HUES64 (cell line): Measurements from ENCODE around the gene DICER1.

ENCODE experiments used
- H3K27ac ChIP-seq: 2 replicates; pipeline ENCODE4 v1.7.0; 2013; ENCODE audit warnings: low read depth, low read length, inconsistent platforms
- H3K27me3 ChIP-seq: 2 replicates; pipeline ENCODE4 v1.6.1; 2013; ENCODE audit warnings: mild to moderate bottlenecking, low read length; ENCODE audit not compliant: insufficient read depth
- H3K36me3 ChIP-seq: 2 replicates; pipeline ENCODE4 v1.6.1; 2013; ENCODE audit warnings: mild to moderate bottlenecking, low read length; ENCODE audit not compliant: insufficient read depth
- H3K4me1 ChIP-seq: 2 replicates; pipeline ENCODE4 v1.6.1; 2013; ENCODE audit warnings: mild to moderate bottlenecking, low read length, moderate library complexity; ENCODE audit not compliant: insufficient read depth
- H3K4me3 ChIP-seq: 2 replicates; pipeline ENCODE4 v1.5.1; 2013; ENCODE audit warnings: mild to moderate bottlenecking, low read length, moderate library complexity
- H3K9ac ChIP-seq: 2 replicates; pipeline ENCODE4 v1.6.1; 2013; ENCODE audit warnings: mild to moderate bottlenecking, low read depth, low read length
- H3K9me3 ChIP-seq: 2 replicates; pipeline ENCODE4 v1.6.1; 2013; ENCODE audit warnings: low read depth, low read length; ENCODE audit not compliant: insufficient read depth
- WGBS: fragments of 150-250, 120-280 bp; methylation state at CpG from one replicate; pipeline ENCODE4 v1.1.7; 2013; ENCODE audit warnings: missing lambda C conversion rate; 5-methylcytosine and 5-hydroxymethylcytosine counted together

Gene DICER1

DNA sequence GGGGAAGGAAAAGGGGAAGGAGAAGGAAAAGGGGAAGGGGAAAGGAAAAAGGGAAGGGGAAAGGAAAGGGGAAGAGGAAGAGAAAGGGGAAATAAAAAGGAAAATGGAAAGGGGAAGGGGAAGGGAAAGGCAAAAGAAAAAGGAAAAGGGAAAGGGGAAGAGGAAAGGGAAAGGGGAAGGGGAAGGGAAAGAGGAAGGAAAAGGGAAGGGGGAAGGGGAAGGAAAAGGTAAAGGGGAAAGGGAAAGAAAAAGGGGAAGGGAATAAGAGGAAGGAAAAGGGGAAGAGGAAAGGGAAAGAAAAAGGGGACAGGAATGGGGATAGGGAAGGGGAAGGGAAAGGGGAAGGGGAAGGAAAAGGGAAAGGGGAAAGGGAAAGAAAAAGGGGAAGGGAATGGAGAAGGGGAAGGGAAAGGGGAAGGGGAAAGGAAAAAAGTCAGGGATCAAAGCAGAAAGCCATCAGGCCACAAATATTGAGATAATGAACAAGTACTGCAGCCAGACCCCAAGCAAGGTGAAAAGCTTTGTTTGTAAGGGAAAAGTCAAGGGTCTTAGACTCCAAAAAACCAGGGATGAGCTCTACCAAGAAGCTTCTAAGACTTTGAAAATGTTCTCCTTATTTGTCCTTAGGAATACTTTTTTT, 20.0 kb downstream of the DICER1 start:
- Histone ChIP-seq H3K27me3 (no peaks in the 10 kb centered on the region), H3K4me1 (peaks cover 60% of the 10 kb centered on the region), H3K36me3 (peaks cover 21% of the 10 kb centered on the region), H3K9me3 (no peaks in the 10 kb centered on the region), H3K27ac (peak overlapping the region; percentile 47), H3K9ac (peak overlapping the region; percentile 45; the same call in 1 of the 2 replicates), H3K4me3 (no peak overlapping the region)

GRCh38 chr14:95136631-95137030, 20.7 kb downstream of the DICER1 start:
- no peaks in the 10 kb centered on the region for H3K27me3 ChIP-seq
- peaks cover 54% of the 10 kb centered on the region for H3K4me1 ChIP-seq
- H3K4me3 ChIP-seq = no peak overlapping the region
- H3K36me3 ChIP-seq = peaks cover 26% of the 10 kb centered on the region
- no peaks in the 10 kb centered on the region for H3K9me3 ChIP-seq
- H3K9ac ChIP-seq = no peak overlapping the region
- WGBS = 95% methylated on average over 1 of the region's 1 CpG
- H3K27ac ChIP-seq = no peak overlapping the region

- Histone ChIP-seq H3K4me1 (peaks cover 32% of the 10 kb centered on the region), H3K36me3 (peaks cover 43% of the 10 kb centered on the region), H3K27me3 (no peaks in the 10 kb centered on the region), H3K4me3 (no peak overlapping the region), H3K9ac (no peak overlapping the region), H3K9me3 (no peaks in the 10 kb centered on the region), H3K27ac (no peak overlapping the region)
- WGBS = 93% methylated on average over 8 of the region's 8 CpGs
Measured at GRCh38 chr14:95134304-95134933, 22.9 kb downstream of the DICER1 start.

DNA sequence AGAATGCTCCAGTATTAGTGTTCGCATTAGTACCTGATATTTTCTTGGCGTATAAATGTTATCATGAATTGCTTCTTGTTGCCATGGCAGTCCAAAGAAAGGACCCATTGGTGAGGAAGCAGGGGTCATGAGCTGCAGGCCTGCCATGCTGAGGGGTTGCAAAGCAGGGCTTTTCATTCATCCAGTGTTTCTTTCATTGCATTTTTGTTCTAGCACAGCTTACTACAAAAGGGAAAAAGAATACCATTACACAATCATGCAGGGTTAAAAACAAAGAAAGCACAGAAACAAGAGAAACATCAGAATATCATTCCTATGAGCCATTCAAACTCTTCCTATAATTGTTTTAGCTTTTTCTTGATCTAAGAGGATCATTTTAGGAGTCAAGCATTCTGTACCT, 24.0 kb downstream of the DICER1 start:
- Histone ChIP-seq H3K4me1 (peaks cover 23% of the 10 kb centered on the region), H3K4me3 (no peak overlapping the region), H3K27me3 (no peaks in the 10 kb centered on the region), H3K27ac (no peak overlapping the region), H3K9ac (no peak overlapping the region), H3K36me3 (peaks cover 52% of the 10 kb centered on the region), H3K9me3 (no peaks in the 10 kb centered on the region)
- 95% methylated on average over 2 of the region's 2 CpGs for WGBS

- no peaks in the 10 kb centered on the region for H3K27me3 ChIP-seq
- no peaks in the 10 kb centered on the region for H3K9me3 ChIP-seq
- no peak overlapping the region for H3K9ac ChIP-seq
- H3K4me3 ChIP-seq = no peak overlapping the region
- peaks cover 18% of the 10 kb centered on the region for H3K4me1 ChIP-seq
- H3K36me3 ChIP-seq = peaks cover 52% of the 10 kb centered on the region
- H3K27ac ChIP-seq = no peak overlapping the region
- whole genome bisulfite sequencing = 93% methylated on average over 4 of the region's 5 CpGs
Measured at GRCh38 chr14:95132760-95133159, 24.6 kb downstream of the DICER1 start.

GRCh38 chr14:95130549-95130948, 26.8 kb downstream of the DICER1 start:
- H3K27ac ChIP-seq = no peak overlapping the region
- no peak overlapping the region for H3K9ac ChIP-seq
- H3K9me3 ChIP-seq = no peaks in the 10 kb centered on the region
- peaks cover 14% of the 10 kb centered on the region for H3K4me1 ChIP-seq
- no peak overlapping the region for H3K4me3 ChIP-seq
- no peaks in the 10 kb centered on the region for H3K27me3 ChIP-seq
- WGBS = 98% methylated on average over 3 of the region's 3 CpGs
- peaks cover 54% of the 10 kb centered on the region for H3K36me3 ChIP-seq

DNA sequence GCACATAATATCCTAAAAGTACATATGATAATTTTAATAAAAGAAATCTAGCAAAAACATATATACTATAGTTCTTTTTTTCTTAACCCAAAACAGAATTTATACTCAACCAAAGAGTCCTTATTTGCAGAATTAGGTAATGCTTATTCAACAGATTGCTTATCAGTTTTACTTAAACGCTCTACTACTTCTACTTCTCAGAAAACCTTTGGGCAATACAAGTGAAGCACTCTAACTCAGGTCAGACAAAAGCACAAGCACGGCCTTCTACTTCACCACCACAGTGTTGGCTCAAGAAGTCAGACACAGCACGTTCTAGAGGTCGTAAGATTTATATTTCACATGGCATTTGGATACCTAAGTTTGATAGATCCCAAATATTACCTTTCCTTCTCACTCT, 29.2 kb downstream of the DICER1 start:
- Histone ChIP-seq H3K36me3 (peaks cover 66% of the 10 kb centered on the region), H3K27me3 (no peaks in the 10 kb centered on the region), H3K27ac (no peak overlapping the region), H3K9ac (no peak overlapping the region), H3K4me1 (peaks cover 8% of the 10 kb centered on the region), H3K9me3 (no peaks in the 10 kb centered on the region), H3K4me3 (no peak overlapping the region)
- 91% methylated on average over 4 of the region's 4 CpGs for WGBS

DNA sequence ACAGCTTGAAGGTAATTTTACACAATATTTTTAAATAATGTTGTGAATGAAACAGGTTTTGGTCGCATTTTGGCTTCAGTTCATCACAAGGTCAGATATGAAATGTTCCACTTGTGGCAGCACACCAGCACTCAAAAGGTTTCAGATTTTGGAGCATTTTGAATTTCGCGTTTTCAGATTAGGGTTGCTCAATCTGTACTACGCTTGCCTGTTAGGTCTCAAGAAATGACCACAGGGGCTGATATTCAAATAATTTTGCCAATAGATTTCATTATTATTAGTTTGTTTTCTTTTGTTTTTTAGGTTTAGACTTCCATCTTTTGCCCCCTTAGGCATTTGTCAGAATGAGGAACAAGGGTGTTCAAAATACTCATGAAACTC, 29.8 kb downstream of the DICER1 start:
- Histone ChIP-seq H3K4me1 (peaks cover 8% of the 10 kb centered on the region), H3K9me3 (no peaks in the 10 kb centered on the region), H3K36me3 (peaks cover 60% of the 10 kb centered on the region), H3K9ac (no peak overlapping the region), H3K27me3 (no peaks in the 10 kb centered on the region), H3K27ac (no peak overlapping the region), H3K4me3 (no peak overlapping the region)
- 97% methylated on average over 4 of the region's 4 CpGs for WGBS

DNA sequence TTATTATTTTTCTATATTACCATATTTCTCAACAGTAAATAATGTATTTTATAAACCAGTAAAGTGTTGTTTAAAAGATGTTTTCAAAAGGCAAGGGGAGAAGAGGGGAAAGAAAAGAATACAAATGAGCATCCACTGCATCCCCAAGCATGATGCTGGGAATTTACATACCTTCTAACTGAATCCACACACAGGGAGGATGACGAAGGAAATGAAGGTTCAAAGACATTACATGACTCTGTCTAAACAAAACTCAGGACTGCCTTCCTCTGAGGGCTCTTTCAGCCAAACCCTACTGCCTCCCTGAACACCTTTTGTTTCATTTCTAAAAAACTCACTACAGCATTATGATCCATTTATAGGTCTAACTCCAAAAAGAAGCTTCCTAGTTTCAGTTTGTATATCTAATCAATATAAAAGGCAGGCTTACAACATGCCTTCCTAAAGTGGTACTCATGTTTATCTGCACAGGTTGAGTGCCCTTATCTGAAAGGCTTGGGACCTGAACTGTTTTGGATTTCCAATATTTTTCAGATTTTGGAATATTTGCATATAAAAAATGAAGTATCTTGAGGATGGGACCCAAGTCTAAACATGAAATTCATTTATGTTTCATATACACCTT, 30.3 kb downstream of the DICER1 start:
- Histone ChIP-seq H3K36me3 (peaks cover 57% of the 10 kb centered on the region), H3K9me3 (no peaks in the 10 kb centered on the region)
- WGBS = 89% methylated on average over 1 of the region's 1 CpG

DNA sequence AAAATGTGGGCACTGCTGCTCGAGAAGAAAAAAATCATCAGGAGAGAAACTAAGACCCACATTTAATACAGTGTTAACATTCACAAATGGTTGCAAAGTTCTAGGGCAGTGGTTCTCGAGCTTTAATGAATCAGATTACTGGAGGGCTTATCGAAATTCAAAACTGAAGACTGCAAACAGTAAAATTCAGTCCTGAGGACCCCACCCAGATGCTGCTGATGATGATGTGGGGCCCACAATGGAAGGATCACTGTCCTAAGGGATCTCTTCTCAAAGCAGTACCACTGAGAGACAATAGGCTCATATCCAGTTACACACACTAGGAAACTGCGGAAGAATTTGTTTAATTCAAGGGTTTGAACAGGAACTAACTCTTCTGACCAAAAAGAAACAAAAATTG, 31.4 kb downstream of the DICER1 start:
- Histone ChIP-seq H3K27me3 (no peaks in the 10 kb centered on the region), H3K9ac (no peak overlapping the region), H3K9me3 (no peaks in the 10 kb centered on the region), H3K36me3 (peaks cover 54% of the 10 kb centered on the region), H3K27ac (no peak overlapping the region), H3K4me3 (no peak overlapping the region), H3K4me1 (peaks cover 8% of the 10 kb centered on the region)
- 95% methylated on average over 4 of the region's 4 CpGs for WGBS

More for the DNA sequence above, 30.3 kb downstream of the DICER1 start:
- no peak overlapping the region for H3K9ac ChIP-seq
- H3K27ac ChIP-seq = no peak overlapping the region
- H3K4me3 ChIP-seq = no peak overlapping the region
- no peaks in the 10 kb centered on the region for H3K27me3 ChIP-seq
- H3K4me1 ChIP-seq = peaks cover 8% of the 10 kb centered on the region

- Histone ChIP-seq H3K4me3 (no peak overlapping the region), H3K9me3 (no peaks in the 10 kb centered on the region), H3K9ac (no peak overlapping the region), H3K4me1 (peaks cover 8% of the 10 kb centered on the region), H3K27me3 (no peaks in the 10 kb centered on the region), H3K36me3 (peaks cover 51% of the 10 kb centered on the region), H3K27ac (peak overlapping the region; percentile 38; the same call in 1 of the 2 replicates)
- WGBS = 48% methylated on average over 3 of the region's 3 CpGs
Measured at GRCh38 chr14:95125221-95125620, 32.1 kb downstream of the DICER1 start.
